A172 (cell line): ENCODE measurements around the gene PCDHGA3. TPM values are rescaled to one million over a fixed set of nuclear protein-coding genes. Genes with fewer than 3 reads are reported as not detected.
"Not testable (repeated sequence)": the region's sequence is repeated elsewhere in the genome, so short reads cannot be mapped to it uniquely, and the experiment has no call there.

ENCODE experiments used
- DNase-seq: peaks from one replicate; pipeline ENCODE4 v3.0.0-alpha.2; 2015; ENCODE audit warnings: low spot score
- total RNA-seq: library from RNA; depleted of rRNA; stranded (reverse); fragments of >200 nt; shearing (Covaris generic); gene quantifications from 2 replicates; pipeline ENCODE4 v1.2.3, GENCODE V29; 2014; rRNA removed

PCDHGA3 gene
- total RNA-seq, 1 experiment from 2014 or later = not detected

GRCh38 chr5:141382469-141383294 lies 39.1 kb downstream of the PCDHGA3 start, which contains the start of gene PCDHGA7:
PCDHGA7 (plus strand) TSS chr5:141382742; CDS start chr5:141382900, 158 bp downstream.
- no peak for DNase-seq

- no peak for DNase-seq
Observed at GRCh38 chr5:141383345-141383744, 39.7 kb downstream of the PCDHGA3 start.

DNA sequence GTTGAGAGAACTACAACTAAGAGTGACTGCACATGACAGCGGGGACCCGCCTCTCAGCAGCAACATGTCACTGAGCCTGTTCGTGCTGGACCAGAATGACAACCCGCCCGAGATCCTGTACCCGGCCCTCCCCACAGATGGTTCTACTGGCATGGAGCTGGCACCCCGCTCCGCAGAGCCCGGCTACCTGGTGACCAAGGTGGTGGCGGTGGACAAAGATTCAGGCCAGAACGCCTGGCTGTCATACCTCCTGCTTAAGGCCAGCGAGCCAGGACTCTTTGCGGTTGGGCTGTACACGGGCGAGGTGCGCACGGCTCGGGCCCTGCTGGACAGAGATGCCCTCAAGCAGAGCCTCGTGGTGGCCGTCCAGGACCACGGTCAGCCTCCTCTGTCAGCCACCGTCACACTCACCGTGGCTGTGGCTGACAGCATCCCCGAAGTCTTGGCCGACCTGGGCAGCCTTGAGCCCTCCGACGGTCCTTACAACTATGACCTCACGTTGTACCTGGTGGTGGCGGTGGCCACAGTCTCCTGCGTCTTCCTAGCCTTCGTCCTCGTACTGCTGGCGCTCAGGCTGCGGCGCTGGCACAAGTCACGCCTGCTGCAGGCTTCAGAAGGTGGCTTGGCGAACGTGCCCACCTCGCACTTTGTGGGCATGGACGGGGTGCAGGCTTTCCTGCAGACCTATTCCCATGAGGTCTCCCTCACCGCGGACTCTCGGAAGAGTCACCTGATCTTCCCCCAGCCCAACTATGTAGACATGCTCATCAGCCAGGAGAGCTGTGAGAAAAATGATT lies 41.0 kb downstream of the PCDHGA3 start:
- no peak for DNase-seq

DNA sequence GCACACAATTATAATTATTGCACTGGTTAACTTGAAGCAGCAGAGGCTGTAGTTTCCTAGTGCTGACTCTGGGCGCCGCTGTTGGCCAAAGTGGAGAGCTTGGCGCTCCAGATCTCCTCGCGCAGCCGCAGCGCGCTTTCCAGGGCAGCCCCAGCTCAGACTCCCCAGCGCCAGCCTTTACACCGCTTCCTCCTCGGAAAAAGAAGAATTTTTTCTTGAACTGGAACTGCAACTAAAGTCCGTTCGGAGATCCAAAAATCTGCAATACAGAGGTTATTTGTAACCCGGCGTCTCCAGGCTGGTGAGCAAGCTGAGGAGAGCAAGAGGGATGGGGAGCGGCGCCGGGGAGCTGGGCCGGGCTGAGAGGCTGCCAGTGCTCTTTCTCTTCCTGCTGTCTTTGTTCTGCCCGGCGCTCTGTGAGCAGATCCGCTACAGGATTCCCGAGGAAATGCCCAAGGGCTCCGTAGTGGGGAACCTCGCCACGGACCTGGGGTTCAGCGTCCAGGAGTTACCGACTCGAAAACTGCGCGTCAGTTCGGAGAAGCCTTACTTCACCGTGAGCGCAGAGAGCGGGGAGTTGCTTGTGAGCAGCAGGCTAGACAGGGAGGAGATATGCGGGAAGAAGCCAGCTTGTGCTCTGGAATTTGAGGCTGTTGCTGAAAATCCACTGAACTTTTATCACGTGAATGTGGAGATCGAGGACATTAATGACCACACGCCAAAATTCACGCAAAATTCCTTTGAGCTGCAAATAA lies 44.1 kb downstream of the PCDHGA3 start, which contains the start of gene PCDHGB4:
Gene PCDHGB4, plus strand, starts transcription at position 142 of the 755 bp plus-strand sequence. Its CDS starts 187 bp downstream, at position 329.
- not testable (repeated sequence) for DNase-seq

DNA sequence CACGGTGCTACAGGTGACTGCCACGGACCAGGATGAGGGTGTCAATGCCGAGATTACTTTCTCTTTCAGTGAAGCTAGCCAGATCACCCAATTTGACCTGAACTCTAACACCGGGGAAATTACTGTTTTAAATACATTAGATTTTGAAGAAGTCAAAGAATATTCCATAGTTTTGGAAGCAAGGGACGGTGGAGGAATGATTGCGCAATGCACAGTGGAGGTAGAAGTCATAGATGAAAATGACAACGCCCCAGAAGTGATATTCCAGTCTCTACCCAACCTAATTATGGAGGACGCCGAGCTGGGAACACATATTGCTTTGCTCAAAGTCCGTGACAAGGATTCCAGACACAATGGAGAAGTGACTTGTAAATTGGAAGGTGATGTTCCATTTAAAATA lies 45.0 kb downstream of the PCDHGA3 start:
- no peak for DNase-seq

- no peak for DNase-seq
Observed at GRCh38 chr5:141389153-141390042, 45.8 kb downstream of the PCDHGA3 start.

- no peak for DNase-seq
Observed at GRCh38 chr5:141392429-141393198, 49.0 kb downstream of the PCDHGA3 start, which contains the start of gene PCDHGA8. PCDHGA8 (plus strand) TSS chr5:141392633; CDS start chr5:141392814, 181 bp downstream.

DNA sequence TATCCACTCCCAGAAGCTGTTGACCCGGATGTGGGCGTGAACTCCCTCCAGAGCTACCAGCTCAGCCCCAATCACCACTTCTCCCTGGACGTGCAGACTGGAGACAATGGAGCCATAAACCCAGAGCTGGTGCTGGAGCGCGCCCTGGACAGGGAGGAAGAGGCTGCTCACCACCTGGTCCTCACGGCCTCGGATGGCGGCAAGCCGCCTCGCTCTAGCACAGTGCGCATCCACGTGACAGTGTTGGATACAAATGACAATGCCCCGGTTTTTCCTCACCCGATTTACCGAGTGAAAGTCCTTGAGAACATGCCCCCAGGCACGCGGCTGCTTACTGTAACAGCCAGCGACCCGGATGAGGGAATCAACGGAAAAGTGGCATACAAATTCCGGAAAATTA lies 49.6 kb downstream of the PCDHGA3 start:
- no peak for DNase-seq

GRCh38 chr5:141394401-141395187 lies 51.0 kb downstream of the PCDHGA3 start:
- DNase-seq = not testable (repeated sequence)

Other genes with a start within 250 kb of the PCDHGA3 start
- 0.41 and 0.59 TPM in 2 replicates for gene PCDHB2, start 249.2 kb upstream of the PCDHGA3 start, total RNA-seq
- gene PCDHB3, start 243.4 kb upstream of the PCDHGA3 start, total RNA-seq = 19.9 and 22.0 TPM in 2 replicates
- gene PCDHB4, start 222.0 kb upstream of the PCDHGA3 start, total RNA-seq = 0.26 and 1.7 TPM in 2 replicates
- 45.5 and 52.8 TPM in 2 replicates for gene PCDHB5, start 208.6 kb upstream of the PCDHGA3 start, total RNA-seq
- 0.79 and 1.7 TPM in 2 replicates for gene PCDHB6, start 193.8 kb upstream of the PCDHGA3 start, total RNA-seq
- 5.2 and 6.9 TPM in 2 replicates for gene PCDHB7, start 171.2 kb upstream of the PCDHGA3 start, total RNA-seq
- 7.0 and 7.5 TPM in 2 replicates for gene PCDHB8, start 166.0 kb upstream of the PCDHGA3 start, total RNA-seq
- gene PCDHB16, start 161.4 kb upstream of the PCDHGA3 start, total RNA-seq = 4.2 and 7.9 TPM in 2 replicates
- gene PCDHB9, start 156.7 kb upstream of the PCDHGA3 start, total RNA-seq = 11.1 and 11.2 TPM in 2 replicates
- gene PCDHB10, start 151.5 kb upstream of the PCDHGA3 start, total RNA-seq = 3.9 and 7.1 TPM in 2 replicates
- gene PCDHB11, start 144.2 kb upstream of the PCDHGA3 start, total RNA-seq = 1.7 and 2.0 TPM in 2 replicates
- 0.69 and 2.5 TPM in 2 replicates for gene PCDHB12, start 135.1 kb upstream of the PCDHGA3 start, total RNA-seq
- 1.1 TPM in 2 replicates for gene PCDHB13, start 129.9 kb upstream of the PCDHGA3 start, total RNA-seq
- 17.6 and 18.2 TPM in 2 replicates for gene PCDHB14, start 120.5 kb upstream of the PCDHGA3 start, total RNA-seq
- 0.26 and 1.0 TPM in 2 replicates for gene PCDHB15, start 98.4 kb upstream of the PCDHGA3 start, total RNA-seq
- gene SLC25A2, start 39.8 kb upstream of the PCDHGA3 start, total RNA-seq = not detected in 2 replicates
- gene TAF7, start 23.0 kb upstream of the PCDHGA3 start, total RNA-seq = 109 and 119 TPM in 2 replicates
- 1.5 and 1.6 TPM in 2 replicates for gene PCDHGA1, start 13.3 kb upstream of the PCDHGA3 start, total RNA-seq
- 0.57 and 1.1 TPM in 2 replicates for gene PCDHGA2, start 5.1 kb upstream of the PCDHGA3 start, total RNA-seq
- gene PCDHGB1, start 6.3 kb downstream of the PCDHGA3 start, total RNA-seq = 1.2 and 2.0 TPM in 2 replicates
- 1.1 and 1.4 TPM in 2 replicates for gene PCDHGA4, start 11.2 kb downstream of the PCDHGA3 start, total RNA-seq
- 0.34 and 1.6 TPM in 2 replicates for gene PCDHGB2, start 16.2 kb downstream of the PCDHGA3 start, total RNA-seq
- 0.41 and 0.48 TPM in 2 replicates for gene PCDHGA5, start 20.3 kb downstream of the PCDHGA3 start, total RNA-seq
- gene PCDHGB3, start 26.4 kb downstream of the PCDHGA3 start, total RNA-seq = 0.81 and 1.7 TPM in 2 replicates
- 1.9 and 2.5 TPM in 2 replicates for gene PCDHGA6, start 30.1 kb downstream of the PCDHGA3 start, total RNA-seq
- gene PCDHGA7, start 38.9 kb downstream of the PCDHGA3 start, total RNA-seq = 0.69 TPM in 2 replicates
- gene PCDHGB4, start 43.9 kb downstream of the PCDHGA3 start, total RNA-seq = 0.07 TPM in 2 replicates
- 0.05 and 0.31 TPM in 2 replicates for gene PCDHGA8, start 48.8 kb downstream of the PCDHGA3 start, total RNA-seq
- 0.10 TPM in 1 of 2 replicates, not detected in the other for gene PCDHGB5, start 54.1 kb downstream of the PCDHGA3 start, total RNA-seq
- gene PCDHGA9, start 58.9 kb downstream of the PCDHGA3 start, total RNA-seq = 2.8 and 3.4 TPM in 2 replicates
- 0.10 and 0.33 TPM in 2 replicates for gene PCDHGB6, start 64.2 kb downstream of the PCDHGA3 start, total RNA-seq
- 4.7 and 5.3 TPM in 2 replicates for gene PCDHGA10, start 69.2 kb downstream of the PCDHGA3 start, total RNA-seq
- gene PCDHGB7, start 73.8 kb downstream of the PCDHGA3 start, total RNA-seq = 14.6 and 15.0 TPM in 2 replicates
- 0.19 and 0.89 TPM in 2 replicates for gene PCDHGA11, start 77.2 kb downstream of the PCDHGA3 start, total RNA-seq
- gene PCDHGA12, start 86.7 kb downstream of the PCDHGA3 start, total RNA-seq = 0.31 TPM in 1 of 2 replicates, not detected in the other
- gene PCDHGC3, start 132.1 kb downstream of the PCDHGA3 start, total RNA-seq = 46.6 and 51.7 TPM in 2 replicates
- 0.22 TPM in 1 of 2 replicates, not detected in the other for gene PCDHGC4, start 141.2 kb downstream of the PCDHGA3 start, total RNA-seq
- gene PCDHGC5, start 145.3 kb downstream of the PCDHGA3 start, total RNA-seq = 1.1 and 3.7 TPM in 2 replicates